Activated CD4-positive, alpha-beta memory T cell treated with anti-CD3 and anti-CD28 coated beads for 36 hours (primary cell): ENCODE results near the gene IQGAP2. TPM values are rescaled to one million over a fixed set of nuclear protein-coding genes. Genes with fewer than 3 reads are reported as not detected.
"Not testable (repeated sequence)": the region's sequence is repeated elsewhere in the genome, so short reads cannot be mapped to it uniquely, and the experiment has no call there.

ENCODE experiments used
- CTCF ChIA-PET: fragments of 350-600 bp; sonication (Branson Sonifier 250); formaldehyde crosslinking; loops from one replicate; lab custom pipeline; 2021; ENCODE audit warnings: antibody characterized with exemption, inconsistent platforms; lab: Charles Lee
- POLR2A ChIA-PET: fragments of 350-600 bp; sonication (Branson Sonifier 250); formaldehyde crosslinking; loops from one replicate; lab custom pipeline; 2021; ENCODE audit warnings: antibody characterized with exemption; lab: Charles Lee
- DNase-seq: peaks from one replicate; pipeline ENCODE4 v3.0.0-alpha.2; 2020
- H3K27ac Mint-ChIP-seq: one replicate; pipeline ENCODE4 v1.8.0; 2021; ENCODE audit warnings: mixed read lengths
- H3K27me3 Mint-ChIP-seq: one replicate; pipeline ENCODE4 v1.8.0; 2021; ENCODE audit warnings: mixed read lengths
- H3K36me3 Mint-ChIP-seq: one replicate; pipeline ENCODE4 v1.8.0; 2021; ENCODE audit warnings: mixed read lengths
- H3K4me1 Mint-ChIP-seq: one replicate; pipeline ENCODE4 v1.8.0; 2021; ENCODE audit warnings: low read depth, mixed read lengths
- H3K4me3 Mint-ChIP-seq: one replicate; pipeline ENCODE4 v1.8.0; 2021; ENCODE audit warnings: mild to moderate bottlenecking, mixed read lengths
- H3K9me3 Mint-ChIP-seq: one replicate; pipeline ENCODE4 v1.8.0; 2021; ENCODE audit warnings: mixed read lengths
- intact Hi-C: fragments of 100-400 bp; cut with micrococcal nuclease; formaldehyde crosslinking; loops from one replicate; pipeline ENCODE4 v1.15.1; 2023
- total RNA-seq, 2 experiments: library from RNA; stranded (reverse); gene quantifications; one replicate each; pipeline ENCODE4 v1.2.3, GENCODE V29; 2021

IQGAP2 gene
- total RNA-seq, 2 experiments from 2014 or later = 92.7 to 93.0 TPM

DNA sequence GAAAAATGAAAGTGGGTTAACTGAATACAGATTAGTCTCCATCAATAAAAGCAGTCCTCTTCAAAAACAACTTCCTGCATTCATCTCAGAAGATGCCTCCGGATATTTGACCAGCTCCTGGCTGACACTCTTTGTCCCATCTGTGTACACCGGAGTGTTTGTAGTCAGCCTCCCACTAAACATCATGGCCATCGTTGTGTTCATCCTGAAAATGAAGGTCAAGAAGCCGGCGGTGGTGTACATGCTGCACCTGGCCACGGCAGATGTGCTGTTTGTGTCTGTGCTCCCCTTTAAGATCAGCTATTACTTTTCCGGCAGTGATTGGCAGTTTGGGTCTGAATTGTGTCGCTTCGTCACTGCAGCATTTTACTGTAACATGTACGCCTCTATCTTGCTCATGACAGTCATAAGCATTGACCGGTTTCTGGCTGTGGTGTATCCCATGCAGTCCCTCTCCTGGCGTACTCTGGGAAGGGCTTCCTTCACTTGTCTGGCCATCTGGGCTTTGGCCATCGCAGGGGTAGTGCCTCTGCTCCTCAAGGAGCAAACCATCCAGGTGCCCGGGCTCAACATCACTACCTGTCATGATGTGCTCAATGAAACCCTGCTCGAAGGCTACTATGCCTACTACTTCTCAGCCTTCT lies 329.4 kb downstream of the IQGAP2 start:
- Mint-ChIP-seq H3K27me3 (peaks cover 3% of the 10 kb centered on the region), H3K36me3 (peaks cover 23% of the 10 kb centered on the region), H3K4me1 (peaks cover 27% of the 10 kb centered on the region), H3K27ac (peak overlapping the region; percentile 86), H3K4me3 (peak overlapping the region; percentile 46), H3K9me3 (peaks cover 21% of the 10 kb centered on the region)
- DNase-seq = peak; percentile 31
- intact Hi-C loops = no loop called here
- ChIA-PET CTCF (interaction anchor here (1.8 kb wide), 1 partner anchor 42 kb away, joined by 10 read pairs; no protein-coding TSS in a partner anchor), POLR2A (interaction anchor here (0.6 kb wide), 1 partner anchor 59 kb away, joined by 3 read pairs; no protein-coding TSS in a partner anchor)

DNA sequence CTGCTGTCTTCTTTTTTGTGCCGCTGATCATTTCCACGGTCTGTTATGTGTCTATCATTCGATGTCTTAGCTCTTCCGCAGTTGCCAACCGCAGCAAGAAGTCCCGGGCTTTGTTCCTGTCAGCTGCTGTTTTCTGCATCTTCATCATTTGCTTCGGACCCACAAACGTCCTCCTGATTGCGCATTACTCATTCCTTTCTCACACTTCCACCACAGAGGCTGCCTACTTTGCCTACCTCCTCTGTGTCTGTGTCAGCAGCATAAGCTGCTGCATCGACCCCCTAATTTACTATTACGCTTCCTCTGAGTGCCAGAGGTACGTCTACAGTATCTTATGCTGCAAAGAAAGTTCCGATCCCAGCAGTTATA lies 329.9 kb downstream of the IQGAP2 start:
- intact Hi-C loops = no loop called here
- H3K36me3 Mint-ChIP-seq = peaks cover 23% of the 10 kb centered on the region
- H3K27me3 Mint-ChIP-seq = peaks cover 3% of the 10 kb centered on the region
- peaks cover 21% of the 10 kb centered on the region for H3K9me3 Mint-ChIP-seq
- ChIA-PET POLR2A (interaction anchor here (0.6 kb wide), 2 partner anchors 28 to 58 kb away, joined by 3 read pairs; no protein-coding TSS in a partner anchor), CTCF (interaction anchor here (1.8 kb wide), 1 partner anchor 41 kb away, joined by 10 read pairs; no protein-coding TSS in a partner anchor)
- H3K4me1 Mint-ChIP-seq = peaks cover 29% of the 10 kb centered on the region
- H3K4me3 Mint-ChIP-seq = peak overlapping the region; percentile 46
- peak overlapping the region; percentile 86 for H3K27ac Mint-ChIP-seq
- peak; percentile 77 for DNase-seq

DNA sequence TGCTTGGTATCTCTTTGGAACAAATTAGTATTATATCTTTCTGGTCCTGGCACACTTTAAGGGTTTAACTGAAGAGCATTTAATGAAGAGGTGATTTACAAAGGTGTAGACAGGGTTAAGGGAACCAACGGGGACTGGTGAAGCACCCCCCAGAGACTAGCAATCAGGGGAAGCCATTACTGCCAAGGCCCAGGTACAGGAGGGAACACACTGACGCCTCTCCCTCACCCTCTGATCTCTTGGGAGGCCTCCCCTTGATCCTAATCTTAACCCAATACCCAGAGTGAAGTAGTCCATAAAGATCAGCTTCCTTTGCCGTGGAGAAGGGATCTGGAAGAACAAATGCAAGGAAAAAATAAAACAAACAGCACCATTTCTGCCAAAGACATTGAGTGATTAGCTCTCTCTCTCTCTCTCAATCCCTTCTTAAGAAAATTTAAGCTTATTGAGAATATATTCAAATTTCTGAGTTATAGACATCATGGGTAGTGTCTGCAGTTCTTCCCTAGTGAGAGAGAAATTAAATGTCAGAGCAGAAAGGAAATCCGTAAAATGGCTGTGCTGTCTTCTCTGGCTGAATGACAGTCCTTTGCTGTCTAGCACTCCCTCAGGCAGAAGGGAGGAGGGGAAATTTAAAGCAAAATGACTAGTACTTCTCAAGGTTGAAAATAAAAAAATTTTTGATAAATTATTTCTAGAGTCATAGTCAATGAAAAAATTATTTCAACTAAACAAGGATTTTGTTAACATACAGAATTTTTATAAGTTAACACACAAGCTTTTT lies 332.9 kb downstream of the IQGAP2 start:
- intact Hi-C loops = loop anchor here (5.0 kb wide), 2 partner anchors 36 to 404 kb away; no protein-coding TSS in a partner anchor
- H3K9me3 Mint-ChIP-seq = no peaks in the 10 kb centered on the region
- ChIA-PET POLR2A (interaction anchor here (1.3 kb wide), 1 partner anchor 26 kb away, joined by 3 read pairs; no protein-coding TSS in a partner anchor), CTCF (interaction anchor here (0.6 to 2.7 kb wide), 3 partner anchors 10 to 438 kb away, joined by 3 to 15 read pairs (median 3); no protein-coding TSS in a partner anchor)
- H3K36me3 Mint-ChIP-seq = peaks cover 3% of the 10 kb centered on the region
- H3K4me1 Mint-ChIP-seq = peaks cover 48% of the 10 kb centered on the region
- no peak overlapping the region for H3K4me3 Mint-ChIP-seq
- H3K27ac Mint-ChIP-seq = peak overlapping the region; percentile 19
- no peak for DNase-seq
- peaks cover 3% of the 10 kb centered on the region for H3K27me3 Mint-ChIP-seq

DNA sequence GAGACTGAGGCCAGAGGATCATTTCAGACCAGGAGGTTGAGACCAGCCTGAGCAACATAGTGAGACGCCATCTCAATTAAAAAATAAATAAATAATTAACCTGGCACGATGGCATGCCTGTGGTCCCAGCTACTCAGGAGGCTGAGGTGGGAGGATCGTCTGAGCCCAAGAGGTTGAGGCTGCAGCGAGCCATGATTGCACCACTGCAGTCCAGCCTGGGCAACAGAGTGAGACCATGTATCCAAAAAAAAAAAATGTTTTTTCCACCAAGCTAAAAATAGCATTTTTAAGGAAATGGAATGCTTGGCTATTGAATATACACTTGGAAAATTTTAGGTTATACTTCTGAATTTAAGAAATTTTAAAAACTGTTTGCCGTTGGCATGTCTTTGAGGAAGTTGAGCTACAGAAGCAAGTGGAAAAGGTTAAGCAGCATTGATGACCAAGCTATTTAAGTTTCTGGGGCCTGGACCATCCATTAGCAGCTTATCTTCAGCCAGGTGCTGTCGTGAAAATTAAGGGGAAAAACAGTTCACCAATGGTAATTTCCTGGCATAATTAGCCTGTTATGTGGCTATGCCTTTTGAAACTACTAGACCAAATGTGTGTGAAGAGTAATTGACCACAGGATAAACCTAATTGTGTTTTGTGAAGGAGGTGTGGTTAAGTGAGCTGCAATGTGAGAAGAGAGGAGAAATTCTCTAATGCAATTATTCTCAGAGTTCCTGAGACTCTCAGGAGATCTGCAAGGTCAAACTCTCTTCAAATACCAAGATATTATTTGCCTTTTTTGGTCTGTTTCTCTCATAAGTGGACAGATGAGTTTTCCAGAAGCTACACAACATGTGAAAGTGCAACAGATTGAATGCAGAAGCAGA lies 333.8 kb downstream of the IQGAP2 start:
- no peaks in the 10 kb centered on the region for H3K9me3 Mint-ChIP-seq
- no peak for DNase-seq
- peaks cover 3% of the 10 kb centered on the region for H3K27me3 Mint-ChIP-seq
- intact Hi-C loops = loop anchor here (5.0 kb wide), 2 partner anchors 35 to 405 kb away; no protein-coding TSS in a partner anchor
- peak overlapping the region; percentile 46 for H3K27ac Mint-ChIP-seq
- H3K4me1 Mint-ChIP-seq = peaks cover 54% of the 10 kb centered on the region
- ChIA-PET POLR2A (interaction anchor here (1.3 to 2.0 kb wide), 3 partner anchors 22 to 190 kb away, joined by 3 to 7 read pairs (median 3); no protein-coding TSS in a partner anchor), CTCF (interaction anchor here (0.9 to 2.7 kb wide), 3 partner anchors 9 to 38 kb away, joined by 3 to 15 read pairs (median 3); partner anchors contain the start of gene F2R)
- peak overlapping the region; percentile 27 for H3K4me3 Mint-ChIP-seq
- H3K36me3 Mint-ChIP-seq = peaks cover 3% of the 10 kb centered on the region

DNA sequence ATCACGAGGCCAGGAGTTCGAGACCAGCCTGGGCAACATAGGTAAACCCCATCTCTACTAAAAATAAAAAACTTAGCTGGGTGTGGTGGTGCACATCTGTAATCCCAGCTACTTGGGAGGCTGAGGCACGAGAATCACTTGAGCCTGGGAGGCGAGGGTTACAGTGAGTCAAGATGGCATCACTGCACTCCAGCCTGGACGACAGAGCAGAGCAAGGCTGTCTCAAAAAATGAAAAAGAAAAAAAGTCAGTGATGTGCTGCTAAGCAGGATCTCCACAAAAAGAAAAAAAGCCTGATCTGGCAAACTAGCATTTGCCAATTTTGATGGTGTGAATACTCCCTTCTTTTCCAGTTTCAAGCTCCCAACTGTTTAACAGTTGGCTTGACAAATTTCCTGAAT lies 334.8 kb downstream of the IQGAP2 start:
- Mint-ChIP-seq H3K9me3 (no peaks in the 10 kb centered on the region), H3K4me1 (peaks cover 47% of the 10 kb centered on the region), H3K27ac (peak overlapping the region; percentile 94), H3K27me3 (no peaks in the 10 kb centered on the region), H3K4me3 (no peak overlapping the region), H3K36me3 (no peaks in the 10 kb centered on the region)
- ChIA-PET POLR2A (interaction anchor here (1.4 to 2.0 kb wide), 3 partner anchors 23 to 190 kb away, joined by 3 to 14 read pairs (median 7); no protein-coding TSS in a partner anchor), CTCF (interaction anchor here (1.0 to 3.3 kb wide), 6 partner anchors 15 to 37 kb away, joined by 3 to 37 read pairs (median 5); partner anchors contain the start of gene F2R)
- intact Hi-C loops = loop anchor here (2.0 to 5.0 kb wide), 6 partner anchors 34 to 469 kb away; no protein-coding TSS in a partner anchor
- peak; percentile 16 for DNase-seq

DNA sequence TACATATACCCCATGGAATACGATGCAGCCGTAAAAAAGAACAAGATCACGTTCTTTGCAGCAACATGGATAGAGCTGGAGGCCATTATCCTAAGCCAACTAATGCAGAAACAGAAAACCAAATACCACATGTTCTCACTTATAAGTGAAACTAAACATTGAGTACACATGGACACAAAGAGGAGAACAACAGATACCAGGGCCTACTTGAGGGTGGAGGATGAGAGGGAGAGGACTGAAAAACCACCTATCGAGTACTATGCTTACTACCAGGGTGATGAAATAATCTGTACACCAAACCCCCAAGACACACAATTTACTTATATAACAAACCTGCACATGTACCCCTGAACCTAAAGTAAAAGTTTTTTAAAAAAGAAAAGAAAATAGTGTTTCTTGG lies 338.4 kb downstream of the IQGAP2 start:
- POLR2A ChIA-PET, DNase-seq, CTCF ChIA-PET, H3K36me3 Mint-ChIP-seq, H3K27me3 Mint-ChIP-seq, intact Hi-C loops, H3K4me3 Mint-ChIP-seq, H3K9me3 Mint-ChIP-seq, H3K27ac Mint-ChIP-seq: not testable (repeated sequence)
- H3K4me1 Mint-ChIP-seq = peaks cover 33% of the 10 kb centered on the region

DNA sequence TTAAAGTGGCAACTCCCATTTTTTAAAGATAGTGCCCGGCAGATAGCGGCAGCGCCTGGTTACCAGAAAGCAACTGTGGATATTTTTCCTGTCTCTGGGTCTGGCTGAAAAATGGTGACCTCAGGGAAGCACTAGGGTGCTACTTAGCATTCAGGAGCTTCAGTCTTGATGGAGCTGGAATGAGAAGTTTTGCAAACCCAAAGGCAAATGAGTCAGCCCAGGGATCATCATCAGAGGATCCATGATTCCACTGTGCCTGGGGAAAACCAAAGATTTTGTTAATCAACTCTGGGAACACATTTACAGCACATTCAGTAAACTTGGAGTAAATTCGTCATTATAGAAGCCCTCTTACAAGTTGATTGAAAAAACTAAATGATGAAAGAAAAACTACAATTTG lies 339.5 kb downstream of the IQGAP2 start:
- Mint-ChIP-seq H3K9me3 (no peaks in the 10 kb centered on the region), H3K27me3 (no peaks in the 10 kb centered on the region), H3K4me3 (no peak overlapping the region), H3K27ac (no peak overlapping the region), H3K36me3 (no peaks in the 10 kb centered on the region), H3K4me1 (peaks cover 28% of the 10 kb centered on the region)
- CTCF ChIA-PET = interaction anchor here (0.7 kb wide), 1 partner anchor 32 kb away, joined by 3 read pairs; no protein-coding TSS in a partner anchor
- POLR2A ChIA-PET = no interaction called here
- DNase-seq = no peak
- intact Hi-C loops = no loop called here

DNA sequence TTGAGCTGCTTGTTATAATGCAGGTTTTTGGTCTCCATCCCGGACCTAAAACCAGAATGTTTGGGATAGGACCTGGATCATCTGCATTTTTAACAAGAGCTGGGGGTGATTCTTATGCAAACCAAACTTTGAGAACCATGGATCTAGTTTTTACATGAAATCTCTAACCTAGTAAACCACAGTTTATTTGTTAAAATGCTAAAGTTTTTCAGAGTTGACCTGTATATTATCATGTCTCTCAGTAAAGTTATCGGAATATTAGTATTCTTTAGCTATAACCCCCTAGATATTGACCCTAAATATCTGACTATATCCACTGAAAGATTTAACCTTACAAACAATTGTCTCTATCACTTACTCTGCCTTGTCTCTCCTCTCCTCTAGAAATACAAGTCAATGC lies 341.5 kb downstream of the IQGAP2 start:
- Mint-ChIP-seq H3K4me3 (no peak overlapping the region), H3K27ac (no peak overlapping the region), H3K9me3 (no peaks in the 10 kb centered on the region), H3K4me1 (peaks cover 9% of the 10 kb centered on the region), H3K27me3 (peaks cover 2% of the 10 kb centered on the region), H3K36me3 (no peaks in the 10 kb centered on the region)
- ChIA-PET CTCF (interaction anchor here (2.1 kb wide), 1 partner anchor 30 kb away, joined by 8 read pairs; no protein-coding TSS in a partner anchor), POLR2A (no interaction called here)
- intact Hi-C loops = no loop called here
- no peak for DNase-seq

DNA sequence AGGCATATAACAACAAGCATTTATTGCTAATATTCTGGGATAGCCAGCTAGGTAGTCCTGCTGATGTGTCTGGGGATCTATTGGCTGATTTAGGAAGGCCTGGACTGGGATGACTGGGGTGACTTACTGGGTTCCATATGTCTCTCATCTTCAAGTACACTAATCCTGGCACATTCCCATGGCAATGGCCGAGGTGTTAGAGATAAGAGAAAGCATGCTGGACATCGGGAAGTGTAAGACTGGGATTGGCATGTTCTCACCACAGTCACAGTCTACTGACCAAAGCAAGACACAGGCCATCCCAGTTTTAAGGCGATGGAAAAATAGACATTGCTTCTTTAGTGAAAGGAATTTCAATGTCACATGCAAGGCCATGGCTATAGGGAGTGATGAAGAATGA lies 342.6 kb downstream of the IQGAP2 start:
- POLR2A ChIA-PET = no interaction called here
- no peaks in the 10 kb centered on the region for H3K36me3 Mint-ChIP-seq
- CTCF ChIA-PET = interaction anchor here (2.1 kb wide), 1 partner anchor 29 kb away, joined by 8 read pairs; no protein-coding TSS in a partner anchor
- H3K4me3 Mint-ChIP-seq = no peak overlapping the region
- no peak for DNase-seq
- H3K27ac Mint-ChIP-seq = no peak overlapping the region
- peaks cover 6% of the 10 kb centered on the region for H3K4me1 Mint-ChIP-seq
- H3K27me3 Mint-ChIP-seq = peaks cover 4% of the 10 kb centered on the region
- H3K9me3 Mint-ChIP-seq = no peaks in the 10 kb centered on the region
- intact Hi-C loops = no loop called here

DNA sequence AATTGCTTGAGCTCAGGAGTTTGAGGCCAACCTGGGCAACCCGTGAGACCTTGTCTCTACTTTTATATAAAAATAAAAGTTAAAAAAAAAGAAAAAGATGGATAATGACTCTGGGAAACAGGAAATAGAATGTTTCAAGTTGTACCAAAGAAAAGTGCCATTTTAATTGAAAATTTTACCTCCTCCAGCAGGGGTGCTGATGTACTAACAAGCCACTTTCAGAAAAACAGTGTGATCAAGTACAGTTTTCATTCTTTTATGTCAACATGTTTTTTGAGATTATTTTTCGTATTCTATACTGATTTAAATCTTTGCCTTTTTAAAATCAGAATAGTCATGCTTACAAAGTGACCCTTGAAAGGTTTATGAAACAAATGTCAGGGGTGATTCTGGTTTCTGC lies 343.6 kb downstream of the IQGAP2 start:
- no peaks in the 10 kb centered on the region for H3K9me3 Mint-ChIP-seq
- no peak overlapping the region for H3K27ac Mint-ChIP-seq
- intact Hi-C loops = no loop called here
- CTCF ChIA-PET = interaction anchor here (0.8 kb wide), 1 partner anchor 10 kb away, joined by 3 read pairs; no protein-coding TSS in a partner anchor
- POLR2A ChIA-PET = no interaction called here
- no peak overlapping the region for H3K4me3 Mint-ChIP-seq
- DNase-seq = no peak
- no peaks in the 10 kb centered on the region for H3K36me3 Mint-ChIP-seq
- H3K4me1 Mint-ChIP-seq = no peaks in the 10 kb centered on the region
- peaks cover 4% of the 10 kb centered on the region for H3K27me3 Mint-ChIP-seq

DNA sequence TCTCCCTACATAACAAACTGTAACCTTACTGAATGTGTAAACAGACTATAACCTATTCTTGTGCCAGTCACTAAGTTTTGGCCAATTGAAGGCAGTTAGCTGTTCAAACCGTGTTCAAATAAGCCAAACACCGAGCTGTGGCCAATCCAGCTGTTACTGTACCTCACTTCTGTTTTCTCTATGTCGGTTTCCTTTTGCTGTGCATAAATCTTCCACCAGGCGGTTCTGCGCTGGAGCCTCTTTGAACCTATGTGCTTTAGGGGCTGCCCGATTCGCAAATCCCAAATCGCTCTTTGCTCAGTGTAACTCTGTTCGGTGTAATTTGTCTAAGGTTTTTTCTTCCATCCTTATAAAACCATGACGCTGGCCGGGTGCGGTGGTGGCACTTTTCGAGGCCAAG lies 344.6 kb downstream of the IQGAP2 start:
- no peak for DNase-seq
- Mint-ChIP-seq H3K27ac (no peak overlapping the region), H3K4me1 (no peaks in the 10 kb centered on the region), H3K4me3 (no peak overlapping the region), H3K36me3 (no peaks in the 10 kb centered on the region), H3K9me3 (no peaks in the 10 kb centered on the region), H3K27me3 (peaks cover 4% of the 10 kb centered on the region)
- intact Hi-C loops = no loop called here
- ChIA-PET CTCF (no interaction called here), POLR2A (no interaction called here)
